GM12872 (cell line): ENCODE results near the gene WHAMM.

Experiments used
- CTCF ChIP-seq: IDR thresholded peaks from 3 replicates; pipeline ENCODE4 v1.5.1; 2011; ENCODE audit warnings: low read depth, mild to moderate bottlenecking, low read length, moderate library complexity; ENCODE audit not compliant: insufficient read depth

WHAMM gene

GRCh38 chr15:82820128-82820527 is 10.7 kb downstream of the WHAMM start:
- TF ChIP-seq CTCF = no peak

- TF ChIP-seq CTCF = no peak
Measured at GRCh38 chr15:82823049-82823448, 13.6 kb downstream of the WHAMM start.

GRCh38 chr15:82828075-82828474 is 18.6 kb downstream of the WHAMM start:
- no peak for TF ChIP-seq CTCF

GRCh38 chr15:82829234-82829633 is 19.8 kb downstream of the WHAMM start:
- no peak for TF ChIP-seq CTCF

GRCh38 chr15:82830427-82831173 is 21.2 kb downstream of the WHAMM start:
- TF ChIP-seq CTCF = no peak

GRCh38 chr15:82831894-82832600 is 22.6 kb downstream of the WHAMM start:
- TF ChIP-seq CTCF = no peak

- TF ChIP-seq CTCF = no peak
Measured at GRCh38 chr15:82832601-82833361, 23.4 kb downstream of the WHAMM start.
